Mesendoderm (in vitro differentiated cells): ENCODE measurements around the gene CAPN11.
A peak's percentile ranks its signal among the peaks of the same experiment; 100 is the strongest.

Source experiments
- DNase-seq: peaks from one replicate; pipeline ENCODE4 v3.0.0; 2013
- H2AK5ac ChIP-seq: 2 replicates; pipeline ENCODE4 v1.6.1; 2013; ENCODE audit warnings: low read length, inconsistent platforms
- H2BK120ac ChIP-seq: 2 replicates; pipeline ENCODE4 v1.6.1; 2013; ENCODE audit warnings: low read depth, mild to moderate bottlenecking, low read length, moderate library complexity, mixed read lengths
- H2BK15ac ChIP-seq: replicated peaks from 2 replicates; pipeline ENCODE4 v1.6.1; 2013; ENCODE audit warnings: low read depth, mild to moderate bottlenecking, moderate library complexity
- H2BK5ac ChIP-seq: 2 replicates; pipeline ENCODE4 v1.6.1; 2013; ENCODE audit warnings: low read length, inconsistent platforms
- H3K18ac ChIP-seq: 2 replicates; pipeline ENCODE4 v1.6.1; 2013; ENCODE audit warnings: mild to moderate bottlenecking, low read length, mixed read lengths
- H3K23ac ChIP-seq: one replicate; pipeline ENCODE4 v1.6.1; 2013; ENCODE audit warnings: low read length
- H3K27ac ChIP-seq: 2 replicates; pipeline ENCODE4 v1.5.1; 2013; ENCODE audit warnings: low read depth, mild to moderate bottlenecking, inconsistent platforms, low read length, moderate library complexity
- H3K27me3 ChIP-seq: 2 replicates; pipeline ENCODE4 v1.6.1; 2013; ENCODE audit warnings: low read length, control low read depth, mild to moderate bottlenecking, inconsistent platforms; ENCODE audit not compliant: insufficient read depth, poor library complexity
- H3K36me3 ChIP-seq: 2 replicates; pipeline ENCODE4 v1.6.1; 2013; ENCODE audit warnings: low read length, inconsistent platforms; ENCODE audit not compliant: control insufficient read depth, insufficient read depth
- H3K4ac ChIP-seq: one replicate; pipeline ENCODE4 v1.6.1; 2013; ENCODE audit warnings: low read depth, mild to moderate bottlenecking, low read length, moderate library complexity
- H3K4me1 ChIP-seq: 2 replicates; pipeline ENCODE4 v1.6.1; 2013; ENCODE audit warnings: low read depth, low read length, inconsistent platforms; ENCODE audit not compliant: control insufficient read depth
- H3K4me2 ChIP-seq: 2 replicates; pipeline ENCODE4 v1.6.1; 2013; ENCODE audit warnings: low read length
- H3K4me3 ChIP-seq: 2 replicates; pipeline ENCODE4 v1.5.1; 2013; ENCODE audit warnings: mild to moderate bottlenecking, low read length
- H3K56ac ChIP-seq: one replicate; pipeline ENCODE4 v1.6.1; 2013; ENCODE audit warnings: low read length
- H3K79me1 ChIP-seq: 2 replicates; pipeline ENCODE4 v1.6.1; 2013; ENCODE audit warnings: low read length, inconsistent platforms
- H3K79me2 ChIP-seq: 2 replicates; pipeline ENCODE4 v1.6.1; 2013; ENCODE audit warnings: mild to moderate bottlenecking, low read length; ENCODE audit not compliant: control insufficient read depth, insufficient read depth
- H3K9ac ChIP-seq: 2 replicates; pipeline ENCODE4 v1.6.1; 2013; ENCODE audit warnings: low read length, inconsistent platforms
- H4K5ac ChIP-seq: one replicate; pipeline ENCODE4 v1.6.1; 2013; ENCODE audit warnings: low read length
- H4K8ac ChIP-seq: one replicate; pipeline ENCODE4 v1.6.1; 2013; ENCODE audit warnings: low read depth, mild to moderate bottlenecking, control low read depth, low read length, moderate library complexity
- WGBS: extraction: QIAGEN DNeasy Blood & Tissue Kit; methylation state at CpG from one replicate; pipeline ENCODE4 v1.1.7; 2013; ENCODE audit warnings: low lambda C conversion rate, missing lambda C conversion rate; ENCODE audit not compliant: insufficient coverage; ENCODE audit errors: extremely low coverage; 5-methylcytosine and 5-hydroxymethylcytosine counted together

CAPN11 gene

DNA sequence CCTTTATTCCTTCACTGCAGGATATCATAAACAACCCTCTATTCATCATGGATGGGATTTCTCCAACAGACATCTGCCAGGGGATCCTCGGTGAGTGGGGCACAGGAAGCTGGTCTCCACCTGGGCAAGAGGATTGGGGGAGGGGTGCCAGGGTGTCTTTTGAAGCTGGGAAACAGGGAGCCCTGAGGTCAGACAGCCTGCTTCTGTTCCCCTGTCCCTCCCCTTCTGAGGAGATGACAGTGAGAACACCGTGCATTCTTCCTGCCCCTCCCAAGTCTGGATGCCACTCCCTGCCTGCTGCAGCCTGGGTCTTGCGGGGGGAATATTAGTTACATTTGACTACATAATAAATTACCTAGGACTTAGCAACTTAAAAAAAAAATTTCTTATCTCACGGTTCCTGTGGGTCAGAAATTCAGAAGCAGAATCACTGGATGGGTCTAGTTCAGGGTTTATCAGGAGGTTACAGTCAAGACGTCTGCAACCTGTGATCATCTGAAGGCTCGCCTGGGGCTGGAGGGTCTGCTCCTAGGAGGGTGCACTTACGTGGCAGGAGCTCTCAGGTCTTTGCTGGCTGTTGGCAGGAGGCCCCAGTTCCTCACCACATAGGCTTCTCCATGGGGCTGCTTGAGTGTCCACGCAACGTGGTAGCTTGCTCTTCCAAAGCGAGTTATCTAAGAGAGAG is 11.4 kb downstream of the CAPN11 start:
- Histone ChIP-seq H3K9ac (no peak overlapping the region), H3K27ac (no peak overlapping the region), H3K27me3 (no peaks in the 10 kb centered on the region), H3K18ac (no peak overlapping the region), H2BK120ac (no peak overlapping the region), H3K56ac (no peak overlapping the region), H3K4ac (no peak overlapping the region), H3K79me2 (no peaks in the 10 kb centered on the region), H2BK15ac (no peak overlapping the region), H2AK5ac (no peak overlapping the region), H3K4me1 (peaks cover 5% of the 10 kb centered on the region), H3K79me1 (no peaks in the 10 kb centered on the region), H3K4me3 (no peak overlapping the region), H3K4me2 (no peak overlapping the region), H4K5ac (no peak overlapping the region), H2BK5ac (no peak overlapping the region), H4K8ac (no peak overlapping the region), H3K23ac (no peak overlapping the region), H3K36me3 (no peaks in the 10 kb centered on the region)
- WGBS, result no CpG with 5 or more reads among the region's 10 CpGs
- no peak for DNase-seq

DNA sequence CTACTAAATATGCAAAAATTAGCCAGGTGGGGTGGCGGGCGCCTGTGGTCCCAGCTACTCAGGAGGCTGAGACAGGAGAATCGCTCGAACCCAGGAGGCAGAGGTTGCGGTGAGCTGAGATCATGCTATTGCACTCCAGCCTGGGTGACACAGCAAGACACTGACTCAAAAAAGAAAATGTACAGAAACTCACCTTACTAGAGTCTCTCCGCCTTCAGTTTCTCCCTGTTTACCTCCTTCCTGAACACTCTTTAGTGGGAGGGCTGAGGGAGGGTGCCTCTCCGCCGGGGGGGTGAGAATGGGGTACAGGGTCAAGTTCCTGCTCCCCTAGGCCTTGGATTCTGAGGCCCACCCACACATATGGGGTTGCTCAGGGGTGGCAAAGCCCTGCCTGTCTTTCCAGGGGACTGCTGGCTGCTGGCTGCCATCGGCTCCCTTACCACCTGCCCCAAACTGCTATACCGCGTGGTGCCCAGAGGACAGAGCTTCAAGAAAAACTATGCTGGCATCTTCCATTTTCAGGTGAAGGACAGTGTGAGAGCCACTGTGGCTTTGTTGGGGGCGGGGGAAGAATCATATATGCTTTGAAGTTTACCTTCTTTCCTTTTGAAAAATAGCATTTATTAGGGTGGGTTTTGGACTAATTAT is 13.4 kb downstream of the CAPN11 start:
- H2BK5ac ChIP-seq, result no peak overlapping the region
- H3K18ac ChIP-seq, result no peak overlapping the region
- no peak overlapping the region for H3K56ac ChIP-seq
- H3K4ac ChIP-seq, result no peak overlapping the region
- no peak overlapping the region for H3K9ac ChIP-seq
- no peak overlapping the region for H2AK5ac ChIP-seq
- WGBS, result no CpG with 5 or more reads among the region's 12 CpGs
- no peaks in the 10 kb centered on the region for H3K4me1 ChIP-seq
- no peaks in the 10 kb centered on the region for H3K27me3 ChIP-seq
- no peak overlapping the region for H2BK15ac ChIP-seq
- no peak for DNase-seq
- no peak overlapping the region for H4K8ac ChIP-seq
- no peak overlapping the region for H3K4me2 ChIP-seq
- H4K5ac ChIP-seq, result no peak overlapping the region
- H3K79me1 ChIP-seq, result no peaks in the 10 kb centered on the region
- H3K79me2 ChIP-seq, result no peaks in the 10 kb centered on the region
- H3K36me3 ChIP-seq, result no peaks in the 10 kb centered on the region
- H3K23ac ChIP-seq, result no peak overlapping the region
- no peak overlapping the region for H2BK120ac ChIP-seq
- no peak overlapping the region for H3K4me3 ChIP-seq
- no peak overlapping the region for H3K27ac ChIP-seq

GRCh38 chr6:44172731-44173500 is 14.3 kb downstream of the CAPN11 start:
- Histone ChIP-seq H2BK15ac (no peak overlapping the region), H2AK5ac (no peak overlapping the region), H2BK5ac (no peak overlapping the region), H3K4ac (no peak overlapping the region), H3K9ac (no peak overlapping the region), H3K36me3 (no peaks in the 10 kb centered on the region), H4K5ac (no peak overlapping the region), H3K79me1 (no peaks in the 10 kb centered on the region), H3K79me2 (no peaks in the 10 kb centered on the region), H3K27ac (no peak overlapping the region), H3K27me3 (no peaks in the 10 kb centered on the region), H4K8ac (no peak overlapping the region), H3K18ac (no peak overlapping the region), H3K4me2 (no peak overlapping the region), H3K56ac (no peak overlapping the region), H3K4me1 (no peaks in the 10 kb centered on the region), H3K23ac (no peak overlapping the region), H2BK120ac (no peak overlapping the region), H3K4me3 (no peak overlapping the region)
- no CpG with 5 or more reads among the region's 15 CpGs for WGBS
- DNase-seq, result peak; percentile 69

- H3K4me3 ChIP-seq, result no peak overlapping the region
- no peaks in the 10 kb centered on the region for H3K79me1 ChIP-seq
- H3K27me3 ChIP-seq, result no peaks in the 10 kb centered on the region
- H3K23ac ChIP-seq, result no peak overlapping the region
- no peak overlapping the region for H2BK15ac ChIP-seq
- H3K4me1 ChIP-seq, result no peaks in the 10 kb centered on the region
- no peak overlapping the region for H3K9ac ChIP-seq
- no peak overlapping the region for H2BK5ac ChIP-seq
- H2BK120ac ChIP-seq, result no peak overlapping the region
- no peak for DNase-seq
- no peak overlapping the region for H3K18ac ChIP-seq
- H3K4me2 ChIP-seq, result no peak overlapping the region
- H3K56ac ChIP-seq, result peak overlapping the region; percentile 22
- H3K36me3 ChIP-seq, result no peaks in the 10 kb centered on the region
- no peak overlapping the region for H3K4ac ChIP-seq
- no peak overlapping the region for H3K27ac ChIP-seq
- WGBS, result no CpG with 5 or more reads among the region's 15 CpGs
- no peak overlapping the region for H4K8ac ChIP-seq
- no peaks in the 10 kb centered on the region for H3K79me2 ChIP-seq
- no peak overlapping the region for H4K5ac ChIP-seq
- no peak overlapping the region for H2AK5ac ChIP-seq
Observed at GRCh38 chr6:44176130-44176761, 17.6 kb downstream of the CAPN11 start.

DNA sequence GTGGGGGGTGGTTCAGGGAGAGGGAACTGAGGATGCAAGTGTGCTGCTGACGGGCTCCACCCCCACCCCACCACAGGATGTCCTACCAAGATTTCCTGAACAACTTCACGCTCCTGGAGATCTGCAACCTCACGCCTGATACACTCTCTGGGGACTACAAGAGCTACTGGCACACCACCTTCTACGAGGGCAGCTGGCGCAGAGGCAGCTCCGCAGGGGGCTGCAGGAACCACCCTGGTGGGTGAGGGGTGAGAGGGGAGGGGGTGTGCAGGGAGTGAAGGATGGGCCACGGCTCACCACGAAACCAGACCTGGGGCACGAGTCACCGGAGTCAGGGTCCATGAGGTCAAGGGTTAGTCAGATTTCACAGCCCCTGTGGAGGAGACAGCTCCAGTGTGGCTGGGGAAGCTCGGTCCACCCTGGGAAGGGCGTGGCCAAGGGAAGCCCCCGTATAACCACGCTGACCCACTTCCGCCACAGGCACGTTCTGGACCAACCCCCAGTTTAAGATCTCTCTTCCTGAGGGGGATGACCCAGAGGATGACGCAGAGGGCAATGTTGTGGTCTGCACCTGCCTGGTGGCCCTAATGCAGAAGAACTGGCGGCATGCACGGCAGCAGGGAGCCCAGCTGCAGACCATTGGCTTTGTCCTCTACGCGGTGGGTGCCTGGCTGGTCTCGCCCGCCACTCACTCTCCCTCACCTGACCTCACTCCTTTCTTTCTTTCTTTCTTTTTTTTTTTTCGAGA is 18.3 kb downstream of the CAPN11 start:
- Histone ChIP-seq H3K27me3 (no peaks in the 10 kb centered on the region), H3K4me2 (no peak overlapping the region), H3K23ac (no peak overlapping the region), H3K9ac (no peak overlapping the region), H3K36me3 (no peaks in the 10 kb centered on the region), H4K8ac (no peak overlapping the region), H3K79me1 (no peaks in the 10 kb centered on the region), H2BK5ac (no peak overlapping the region), H3K4ac (no peak overlapping the region), H3K4me3 (no peak overlapping the region), H4K5ac (no peak overlapping the region), H3K4me1 (no peaks in the 10 kb centered on the region), H3K18ac (no peak overlapping the region), H2BK15ac (no peak overlapping the region), H2BK120ac (no peak overlapping the region), H3K27ac (no peak overlapping the region), H3K79me2 (no peaks in the 10 kb centered on the region), H3K56ac (no peak overlapping the region), H2AK5ac (no peak overlapping the region)
- DNase-seq, result no peak
- no CpG with 5 or more reads among the region's 24 CpGs for WGBS
